ENCODE data around the gene ICA1. TPM values are rescaled to one million over a fixed set of nuclear protein-coding genes. Genes with fewer than 3 reads are reported as not detected.
"Not testable (repeated sequence)": the region's sequence is repeated elsewhere in the genome, so short reads cannot be mapped to it uniquely, and the experiment has no call there.

ICA1 gene
- total and polyA plus RNA-seq, 8 donors, result 34.8 to 74.4 (median 50.4) TPM

- Histone ChIP-seq H3K4me1 (no peaks in the 10 kb centered on the region), H3K27ac (no peak overlapping the region), H3K4me3 (no peak overlapping the region), H3K36me3 (no peaks in the 10 kb centered on the region), H3K9me3 (no peaks in the 10 kb centered on the region), H3K27me3 (no peaks in the 10 kb centered on the region)
- no peak for TF ChIP-seq CTCF (IDR thresholded peaks at IDR 0.05)
- DNase-seq (peak in 1 of 6 donors; percentile 31), FAIRE-seq (no peak), ATAC-seq (no peak)
- WGBS, 2 donors, result 90 to 95% methylated on average over 12 of the region's 12 CpGs
- intact Hi-C loops (cut with DNase I), result no loop called here
Observed at GRCh38 chr7:8068892-8069686, 192.9 kb downstream of the ICA1 start.

GRCh38 chr7:8065356-8065813, 196.6 kb downstream of the ICA1 start:
- no peaks in the 10 kb centered on the region for H3K36me3 ChIP-seq
- no peak for FAIRE-seq
- DNase-seq, result no peak
- H3K27ac ChIP-seq, result no peak overlapping the region
- ATAC-seq, result no peak
- no peaks in the 10 kb centered on the region for H3K9me3 ChIP-seq
- no peaks in the 10 kb centered on the region for H3K4me1 ChIP-seq
- 76 to 88% methylated on average over 2 of the region's 2 CpGs for WGBS, 2 donors
- H3K27me3 ChIP-seq, result no peaks in the 10 kb centered on the region
- TF ChIP-seq CTCF (IDR thresholded peaks at IDR 0.05), result no peak
- no peak overlapping the region for H3K4me3 ChIP-seq
- intact Hi-C loops (cut with DNase I), result no loop called here

- intact Hi-C loops (cut with DNase I), result no loop called here
- H3K4me3 ChIP-seq, result no peak overlapping the region
- ATAC-seq (no peak), DNase-seq (no peak), FAIRE-seq (no peak)
- peaks cover 0 to 3% (median 0%) of the 10 kb centered on the region in 3 donors for H3K4me1 ChIP-seq
- no peak for TF ChIP-seq CTCF (IDR thresholded peaks at IDR 0.05)
- 95 to 99% methylated on average over 12 of the region's 12 CpGs for WGBS, 2 donors
- no peaks in the 10 kb centered on the region for H3K9me3 ChIP-seq
- no peak overlapping the region for H3K27ac ChIP-seq
- H3K36me3 ChIP-seq, result no peaks in the 10 kb centered on the region
- H3K27me3 ChIP-seq, result no peaks in the 10 kb centered on the region
Observed at GRCh38 chr7:8064828-8065227, 197.1 kb downstream of the ICA1 start.

- Histone ChIP-seq H3K27me3 (no peaks in the 10 kb centered on the region), H3K27ac (no peak overlapping the region), H3K4me3 (no peak overlapping the region), H3K9me3 (no peaks in the 10 kb centered on the region), H3K4me1 (peaks cover 0 to 3% (median 0%) of the 10 kb centered on the region in 3 donors), H3K36me3 (no peaks in the 10 kb centered on the region)
- DNase-seq (no peak), FAIRE-seq (no peak), ATAC-seq (no peak)
- intact Hi-C loops (cut with DNase I), result no loop called here
- TF ChIP-seq CTCF (IDR thresholded peaks at IDR 0.05), result no peak
Observed at GRCh38 chr7:8063706-8064297, 198.2 kb downstream of the ICA1 start.

GRCh38 chr7:8063300-8063699, 198.7 kb downstream of the ICA1 start:
- WGBS, 2 donors, result 96 to 98% methylated on average over 5 of the region's 5 CpGs
- ATAC-seq; intact Hi-C loops (cut with DNase I): not testable (repeated sequence)

More at GRCh38 chr7:8063300-8063699, 198.7 kb downstream of the ICA1 start:
- H3K27ac ChIP-seq, H3K9me3 ChIP-seq, H3K27me3 ChIP-seq, H3K4me1 ChIP-seq, H3K36me3 ChIP-seq, FAIRE-seq, H3K4me3 ChIP-seq, DNase-seq: not testable (repeated sequence)

Other genes with a start within 250 kb of the ICA1 start
- gene NXPH1, start 171.4 kb upstream of the ICA1 start, total RNA-seq, result not detected
- gene NXPH1, start 171.4 kb upstream of the ICA1 start, polyA plus RNA-seq, result not detected